KOPT-K1 (cell line): ENCODE data around the gene SERTAD1.

Source experiments
- H3K27ac ChIP-seq: fragments of 200-600 bp; sonication (generic); 2 replicates; pipeline ENCODE4 v1.5.1; 2016; ENCODE audit warnings: antibody characterized with exemption, mild to moderate bottlenecking, low read depth, low read length; ENCODE audit not compliant: poor library complexity, severe bottlenecking
- H3K36me3 ChIP-seq: fragments of 200-600 bp; sonication (generic); 2 replicates; pipeline ENCODE4 v1.5.1; 2017; ENCODE audit warnings: antibody characterized with exemption, mild to moderate bottlenecking, low read length, moderate library complexity; ENCODE audit not compliant: insufficient read depth
- H3K9me3 ChIP-seq: fragments of 200-600 bp; sonication (generic); 2 replicates; pipeline ENCODE4 v1.5.1; 2017; ENCODE audit warnings: antibody characterized with exemption, low read length, mild to moderate bottlenecking; ENCODE audit not compliant: insufficient read depth, poor library complexity, severe bottlenecking

SERTAD1 gene

DNA sequence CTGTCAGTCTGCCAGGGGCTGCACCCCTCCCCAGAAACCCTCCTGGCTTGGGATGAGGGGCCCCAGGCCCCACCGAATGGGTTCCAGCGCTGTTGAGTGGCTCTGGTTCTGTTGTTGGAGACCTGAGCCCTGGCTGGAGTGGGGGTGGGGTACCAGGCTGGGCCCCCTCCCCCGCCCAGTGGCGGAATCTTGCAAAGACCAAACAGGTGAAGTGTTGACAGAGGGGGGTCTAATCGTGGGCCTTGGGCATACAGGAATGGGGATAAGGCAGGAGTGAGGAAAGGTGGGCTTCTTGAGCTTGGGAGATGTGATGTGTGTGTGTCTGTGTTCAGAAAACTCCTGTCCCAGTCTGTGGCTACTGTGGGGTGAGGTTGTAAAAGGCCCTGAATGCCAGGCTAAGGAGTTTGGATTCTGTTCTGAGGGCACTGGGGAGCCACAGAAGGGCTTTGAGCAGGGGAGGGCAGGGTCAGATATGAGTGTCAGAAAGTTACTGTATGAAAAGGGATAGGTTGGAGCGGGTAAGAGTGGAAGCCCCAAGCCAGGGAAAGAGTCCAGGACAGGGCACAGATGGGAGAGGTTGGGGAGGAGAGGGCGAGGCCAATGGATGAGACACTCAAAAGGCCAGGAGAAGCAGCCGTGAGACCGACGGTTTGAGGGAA is 35.6 kb downstream of the SERTAD1 start, which contains the start of gene HIPK4:
Gene HIPK4 (minus strand): TSS at position 98 of the 659 bp plus-strand sequence. CDS start 279 bp downstream, outside the sequence.
- Histone ChIP-seq H3K27ac (no peak within 1 kb of the TSS), H3K36me3 (no peaks in the 10 kb centered on the region), H3K9me3 (no peaks in the 10 kb centered on the region)

GRCh38 chr19:40389404-40390083 is 36.2 kb downstream of the SERTAD1 start:
- Histone ChIP-seq H3K36me3 (no peaks in the 10 kb centered on the region), H3K27ac (no peak overlapping the region), H3K9me3 (no peaks in the 10 kb centered on the region)

DNA sequence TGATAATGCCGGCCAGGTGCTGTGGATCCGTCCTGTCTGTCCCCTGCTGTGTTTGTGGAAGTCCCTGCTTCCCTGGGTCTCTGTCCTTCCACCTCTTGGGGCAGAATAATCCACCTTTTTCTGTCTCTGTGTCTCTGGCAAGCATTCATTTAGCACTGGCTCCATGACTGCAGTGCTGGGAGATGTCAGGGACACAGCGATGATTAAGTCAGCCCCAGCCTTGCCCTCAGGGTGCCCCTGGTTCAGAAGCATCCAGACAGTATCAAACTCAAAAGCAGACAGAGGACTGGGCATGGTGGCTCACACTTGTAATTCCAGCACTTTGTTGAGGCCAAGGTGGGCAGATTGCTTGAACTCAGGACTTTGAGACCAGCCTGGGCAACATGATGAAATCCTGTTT is 37.3 kb downstream of the SERTAD1 start:
- no peaks in the 10 kb centered on the region for H3K9me3 ChIP-seq
- no peaks in the 10 kb centered on the region for H3K36me3 ChIP-seq
- H3K27ac ChIP-seq = no peak overlapping the region

- Histone ChIP-seq H3K9me3 (no peaks in the 10 kb centered on the region), H3K27ac (no peak overlapping the region), H3K36me3 (no peaks in the 10 kb centered on the region)
Observed at GRCh38 chr19:40387155-40387554, 38.6 kb downstream of the SERTAD1 start.

DNA sequence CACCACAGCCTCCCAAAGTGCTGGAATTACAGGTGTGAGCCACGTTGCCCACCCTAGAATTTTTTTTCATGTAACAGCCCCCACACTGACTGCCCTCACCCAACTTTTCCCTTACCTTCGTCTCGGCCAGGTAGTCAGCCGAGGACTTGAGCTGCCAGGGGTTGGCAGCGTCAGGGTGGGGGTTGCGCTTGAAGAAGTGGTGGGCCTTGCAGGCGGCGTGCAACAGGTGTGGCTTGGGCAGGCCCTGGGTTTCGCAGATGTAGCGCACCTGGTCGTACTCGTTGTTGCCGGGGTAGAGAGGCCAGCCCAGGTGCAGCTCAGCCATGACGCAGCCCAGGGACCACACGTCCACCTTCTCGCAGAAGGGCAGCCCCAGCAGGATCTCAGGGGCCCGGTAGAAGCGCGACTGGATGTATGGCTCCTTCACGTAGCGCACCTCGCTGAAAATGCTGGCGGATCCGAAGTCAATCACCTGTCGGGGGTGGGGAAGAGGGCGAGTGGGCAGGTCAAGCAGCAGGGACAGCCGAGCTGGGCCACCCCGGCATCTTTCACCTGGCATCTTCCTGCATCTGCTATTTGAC is 42.0 kb downstream of the SERTAD1 start:
- Histone ChIP-seq H3K9me3 (no peaks in the 10 kb centered on the region), H3K36me3 (no peaks in the 10 kb centered on the region), H3K27ac (no peak overlapping the region)

GRCh38 chr19:40381321-40381720 is 44.5 kb downstream of the SERTAD1 start:
- no peak overlapping the region for H3K27ac ChIP-seq
- H3K9me3 ChIP-seq = no peaks in the 10 kb centered on the region
- H3K36me3 ChIP-seq = no peaks in the 10 kb centered on the region

DNA sequence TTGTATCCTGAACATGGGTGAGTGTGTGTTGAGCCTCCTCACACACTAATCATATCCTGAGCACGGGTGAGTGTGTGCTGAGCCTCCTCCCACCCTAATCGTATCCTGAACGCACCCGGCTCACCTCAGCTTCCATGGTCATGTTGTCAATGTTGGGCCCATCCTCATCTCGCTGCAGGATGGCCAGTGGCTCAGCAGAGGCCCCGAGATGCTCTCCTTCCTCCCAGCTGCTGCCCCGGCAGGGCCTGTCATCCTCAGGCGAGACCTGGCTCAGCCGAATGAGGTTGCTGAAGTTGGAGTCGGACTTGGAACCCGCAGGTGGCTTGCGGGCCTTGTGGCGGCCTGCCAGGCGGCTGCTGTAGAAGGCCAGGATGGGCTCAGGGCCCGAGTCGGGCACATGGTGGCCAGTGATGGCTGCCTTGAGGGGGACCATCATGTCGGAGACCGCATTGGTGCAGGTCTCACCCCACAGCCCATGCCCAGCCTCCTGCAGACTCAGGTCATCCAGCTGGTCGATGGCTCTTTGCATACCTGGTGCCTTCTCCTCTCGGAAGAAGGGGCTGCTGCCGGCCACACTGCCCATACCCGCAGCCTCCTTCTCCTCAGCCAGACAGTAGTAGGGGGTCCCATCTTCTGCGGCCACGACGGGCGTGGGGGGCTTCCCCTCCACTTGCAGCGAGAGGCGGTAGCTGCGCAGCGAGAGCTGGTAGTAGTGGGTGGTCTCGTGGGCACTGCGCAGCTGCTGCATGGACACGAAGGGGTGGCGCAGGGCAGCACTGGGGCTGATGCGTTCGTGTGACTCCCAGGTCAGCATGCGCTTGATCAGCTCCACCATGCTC is 45.4 kb downstream of the SERTAD1 start:
- no peak overlapping the region for H3K27ac ChIP-seq
- H3K36me3 ChIP-seq = no peaks in the 10 kb centered on the region
- H3K9me3 ChIP-seq = no peaks in the 10 kb centered on the region

DNA sequence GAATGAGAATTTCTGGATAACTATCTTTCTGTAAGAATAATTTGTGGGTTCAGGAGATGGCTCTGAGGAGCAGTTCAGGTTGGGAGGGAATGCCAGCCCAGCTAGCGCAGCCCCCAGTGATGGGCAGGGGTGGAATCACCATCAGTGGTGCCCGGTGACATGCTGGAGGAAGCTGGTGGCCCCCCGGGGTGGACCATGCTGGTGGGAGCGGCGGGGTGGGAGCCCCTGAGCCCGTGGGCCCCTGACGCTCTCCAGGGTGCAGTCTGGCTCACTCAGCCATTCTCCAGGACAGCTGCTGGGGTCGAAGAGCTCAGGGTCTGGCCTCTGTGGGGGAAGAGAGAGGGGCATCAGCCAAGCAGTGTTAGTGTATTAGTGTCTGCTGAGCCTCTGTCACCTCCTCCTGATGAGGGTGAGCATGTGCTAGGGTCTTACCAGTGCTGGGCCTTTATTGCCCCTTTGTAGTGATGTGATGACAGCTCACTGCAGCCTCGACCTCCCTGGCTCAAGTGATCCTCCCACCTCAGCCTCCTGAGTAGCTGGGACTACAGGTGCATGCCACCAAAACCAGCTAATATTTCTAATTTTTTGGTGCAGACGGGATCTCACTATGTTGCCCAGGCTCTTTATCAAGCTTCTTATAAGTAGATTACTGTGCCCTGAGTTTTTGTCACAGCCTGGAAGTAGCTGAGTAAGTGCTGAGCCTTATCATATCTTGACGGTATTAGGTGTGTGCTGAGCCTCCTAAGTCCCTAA is 46.2 kb downstream of the SERTAD1 start:
- H3K27ac ChIP-seq = no peak overlapping the region
- no peaks in the 10 kb centered on the region for H3K36me3 ChIP-seq
- no peaks in the 10 kb centered on the region for H3K9me3 ChIP-seq

DNA sequence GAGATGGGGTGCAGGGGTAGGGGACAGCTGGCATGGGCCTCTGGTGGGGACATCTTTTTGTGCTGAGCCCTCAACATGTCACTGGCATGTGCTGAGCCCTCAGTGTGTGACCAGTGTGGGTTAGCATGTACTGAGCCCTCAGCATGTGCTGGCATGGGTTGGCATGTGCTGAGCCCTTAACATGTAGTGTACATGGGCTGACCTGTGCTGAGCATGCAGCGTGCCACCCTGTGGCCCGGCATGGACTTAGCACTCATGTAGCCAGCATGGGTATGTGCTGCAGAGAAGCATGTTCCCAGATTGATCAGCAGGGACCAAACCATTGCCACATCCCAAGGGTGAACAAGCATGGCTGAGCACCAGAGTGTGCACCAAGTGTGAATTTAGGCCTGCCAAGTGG is 47.3 kb downstream of the SERTAD1 start:
- Histone ChIP-seq H3K9me3 (no peaks in the 10 kb centered on the region), H3K36me3 (no peaks in the 10 kb centered on the region)

GRCh38 chr19:40377876-40378385 is 47.9 kb downstream of the SERTAD1 start:
- Histone ChIP-seq H3K27ac (no peak overlapping the region), H3K9me3 (no peaks in the 10 kb centered on the region), H3K36me3 (no peaks in the 10 kb centered on the region)

More for the DNA sequence above, 47.3 kb downstream of the SERTAD1 start:
- no peak overlapping the region for H3K27ac ChIP-seq

- Histone ChIP-seq H3K36me3 (no peaks in the 10 kb centered on the region), H3K27ac (no peak overlapping the region), H3K9me3 (no peaks in the 10 kb centered on the region)
Observed at GRCh38 chr19:40376286-40376862, 49.4 kb downstream of the SERTAD1 start.

GRCh38 chr19:40374084-40374483 is 51.7 kb downstream of the SERTAD1 start:
- Histone ChIP-seq H3K36me3 (no peaks in the 10 kb centered on the region), H3K27ac (no peak overlapping the region), H3K9me3 (no peaks in the 10 kb centered on the region)

DNA sequence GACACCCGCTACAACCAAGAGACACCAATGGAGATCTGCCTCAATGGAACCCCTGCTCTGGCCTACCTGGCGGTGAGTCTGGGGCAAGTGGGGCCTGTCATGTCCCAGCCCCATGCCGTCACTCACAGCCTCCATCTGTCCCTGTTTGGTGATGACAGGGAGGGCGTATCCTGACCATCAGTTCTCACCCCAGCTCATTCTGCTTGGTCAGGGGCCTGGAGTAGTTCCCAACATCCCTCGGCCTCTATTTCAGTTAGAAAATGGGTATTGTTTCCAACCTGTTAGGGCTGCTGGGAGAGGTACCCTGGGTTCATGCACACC is 54.0 kb downstream of the SERTAD1 start:
- H3K27ac ChIP-seq = no peak overlapping the region
- no peaks in the 10 kb centered on the region for H3K36me3 ChIP-seq
- no peaks in the 10 kb centered on the region for H3K9me3 ChIP-seq
